ENCODE measurements around the gene TIAM1.

The TIAM1 gene

DNA sequence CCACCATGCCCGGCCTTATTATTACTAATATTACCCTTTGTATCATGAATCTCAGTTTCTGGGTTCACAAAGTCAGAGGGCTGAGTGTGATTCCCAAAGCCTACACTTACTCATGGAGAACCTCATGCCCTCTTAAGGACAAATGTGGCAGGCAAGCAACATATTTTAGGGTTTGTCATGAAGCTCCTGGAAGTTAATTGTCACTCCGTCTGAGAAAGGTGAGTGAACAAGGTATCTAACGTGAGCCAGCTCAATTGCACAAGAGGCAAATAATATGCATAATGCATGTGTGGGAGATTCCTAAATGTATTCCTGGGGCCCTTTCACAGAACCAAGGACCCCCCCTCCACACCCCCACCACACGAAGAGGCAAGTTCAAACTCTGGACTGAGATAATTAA is 10.1 kb upstream of the TIAM1 start:
- DNase-seq (ENCODE audit: low read depth, low spot score), result no peak

DNA sequence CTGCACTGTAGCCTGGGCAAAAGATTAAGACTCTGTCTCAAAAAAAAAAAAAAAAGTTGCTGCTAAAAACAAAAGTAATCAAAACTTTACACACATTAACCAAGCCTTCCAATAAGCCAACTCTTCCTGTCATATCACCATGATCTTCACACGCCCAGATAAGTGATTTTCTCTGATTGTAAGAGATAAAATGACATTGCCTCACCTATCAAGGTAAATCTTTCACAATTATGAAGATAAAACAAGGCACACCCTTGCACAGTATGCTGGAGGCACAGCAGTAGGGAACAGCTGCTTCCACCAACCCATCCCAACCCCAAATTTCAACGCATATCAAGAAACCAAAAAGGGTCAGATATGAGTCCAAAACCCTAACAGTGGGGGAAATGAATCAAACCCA is 8.8 kb upstream of the TIAM1 start:
- DNase-seq (ENCODE audit: low read depth, low spot score), result no peak

DNA sequence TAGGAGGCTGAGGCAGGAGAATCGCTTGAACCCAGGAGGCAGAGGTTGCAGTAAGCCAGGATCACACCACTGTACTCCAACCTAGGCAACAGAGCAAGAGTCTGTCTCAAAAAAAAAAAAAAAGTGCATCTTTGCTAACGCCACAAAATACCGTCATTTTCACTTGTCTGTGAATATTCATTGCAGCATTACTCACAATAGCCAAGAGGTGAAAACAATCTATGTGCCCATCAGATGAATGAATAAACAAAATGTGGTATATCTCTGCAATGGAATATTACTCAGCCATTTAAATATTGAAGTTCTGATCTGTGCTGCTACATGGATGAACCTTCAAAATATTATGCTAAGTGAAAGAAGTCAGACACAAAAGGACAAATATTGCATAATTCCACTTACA is 7.9 kb upstream of the TIAM1 start:
- no peak for DNase-seq (ENCODE audit: low read depth, low spot score)

DNA sequence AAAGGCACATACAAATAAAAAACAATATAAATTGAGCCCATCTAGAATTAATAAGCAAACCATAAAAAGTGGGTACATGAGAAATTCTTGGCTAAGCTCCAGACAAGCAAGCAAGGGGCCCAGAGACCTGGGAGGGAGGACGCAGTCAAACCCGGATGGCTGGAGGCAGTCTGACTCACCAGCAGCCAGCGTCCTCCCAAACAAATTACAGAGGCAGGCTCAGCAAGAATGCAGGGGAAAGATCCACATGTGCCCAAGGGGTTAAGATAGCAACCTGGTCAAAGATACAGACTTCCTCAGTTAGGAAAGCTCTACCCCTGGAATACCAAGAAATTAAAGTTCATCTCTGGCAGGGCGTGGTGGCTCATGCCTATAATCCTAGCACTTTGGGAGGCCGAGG is 7.4 kb upstream of the TIAM1 start:
- DNase-seq (ENCODE audit: low read depth, low spot score), result peak; percentile 92

DNA sequence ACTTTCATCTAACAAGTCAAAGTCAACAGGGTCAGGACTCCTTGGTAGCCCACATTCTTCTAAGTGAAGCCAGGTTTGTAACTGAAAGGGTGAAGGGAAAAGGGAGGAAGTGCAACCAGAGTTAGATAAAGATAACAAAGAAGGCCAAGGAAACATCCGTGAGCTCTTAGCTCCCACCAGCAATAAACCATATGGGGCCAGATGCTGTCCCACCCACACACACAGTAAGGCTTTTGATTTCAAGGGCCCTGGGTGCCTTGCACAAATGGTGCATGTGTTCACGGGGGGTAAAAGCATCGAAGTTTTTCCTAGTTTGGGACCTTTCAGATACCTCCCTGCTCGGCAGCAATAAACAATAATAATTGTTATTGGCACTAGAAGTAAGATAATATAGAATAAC is 5.1 kb upstream of the TIAM1 start:
- DNase-seq (ENCODE audit: low read depth, low spot score), result no peak

DNA sequence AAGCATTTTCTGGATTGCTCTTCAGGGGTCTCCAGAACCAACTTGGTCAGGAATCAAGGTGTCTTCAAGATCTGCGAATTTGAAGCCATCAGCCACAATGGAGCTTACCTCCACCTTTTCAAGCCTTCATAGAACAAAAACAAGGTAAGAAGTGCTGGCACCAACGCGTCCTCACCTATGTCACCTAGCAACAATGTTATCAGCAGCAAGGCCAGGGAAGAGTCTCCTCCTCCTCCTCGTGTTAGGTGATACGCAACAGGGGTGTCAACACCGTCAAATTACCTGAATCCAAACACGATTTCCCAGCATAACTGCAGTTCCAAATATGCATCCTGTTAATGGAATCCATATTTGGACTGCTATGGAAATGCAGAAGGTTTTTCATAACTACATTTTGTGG is 4.1 kb upstream of the TIAM1 start:
- DNase-seq (ENCODE audit: low read depth, low spot score), result no peak

DNA sequence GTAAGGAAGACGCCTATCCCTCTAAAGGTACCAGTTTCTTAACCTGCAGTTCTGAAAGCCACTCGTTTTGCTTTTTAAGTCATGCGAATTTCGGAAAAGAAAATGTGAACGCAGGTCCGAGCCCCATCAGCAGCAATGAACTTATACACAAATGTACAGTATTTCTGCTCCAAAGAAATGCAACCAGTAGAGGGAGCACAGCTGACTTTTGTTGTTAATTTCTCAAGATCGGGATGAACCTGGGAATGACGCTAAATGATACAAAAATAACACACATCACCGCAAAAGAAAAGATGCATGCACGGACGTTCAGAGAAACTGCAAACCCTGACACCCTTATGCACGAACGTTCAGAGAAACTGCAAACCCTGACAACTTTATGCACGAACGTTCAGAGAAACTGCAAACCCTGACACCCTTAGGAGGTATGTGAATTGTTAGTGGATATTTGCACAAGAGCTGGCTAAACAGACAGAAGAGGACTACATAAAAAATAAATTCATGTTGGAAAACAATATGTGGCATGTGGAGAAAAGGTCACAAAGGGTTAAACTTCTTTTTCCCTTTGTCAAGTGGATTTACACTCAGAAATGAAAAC is 3.5 kb upstream of the TIAM1 start:
- no peak for DNase-seq (ENCODE audit: low read depth, low spot score)

DNA sequence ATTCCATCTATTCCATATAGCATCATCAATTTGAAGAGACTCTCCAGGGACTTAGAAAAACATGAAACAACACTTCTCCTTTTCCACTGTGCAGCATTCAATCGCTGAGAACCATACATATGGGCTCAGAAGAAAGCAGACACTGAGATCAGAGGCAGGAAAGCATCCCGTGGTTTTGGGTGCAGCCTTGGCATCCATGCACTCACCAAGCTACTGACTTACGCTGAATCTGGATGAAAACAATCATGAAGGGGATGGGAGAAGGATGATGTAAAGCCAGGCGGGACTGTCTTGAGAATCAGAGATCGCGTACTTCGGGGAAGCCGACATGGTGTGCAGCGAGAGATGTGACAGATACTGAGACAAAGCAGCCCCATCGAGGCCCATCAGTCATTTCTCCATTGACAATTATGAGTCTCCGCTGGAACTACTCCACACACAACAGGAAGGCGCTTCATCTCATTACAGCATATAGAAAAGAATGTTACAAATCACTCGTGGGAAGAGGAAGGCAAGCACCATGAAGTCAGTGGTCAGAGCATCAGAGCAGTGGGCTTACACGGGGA is 2.3 kb upstream of the TIAM1 start:
- no peak for DNase-seq (ENCODE audit: low read depth, low spot score)

DNA sequence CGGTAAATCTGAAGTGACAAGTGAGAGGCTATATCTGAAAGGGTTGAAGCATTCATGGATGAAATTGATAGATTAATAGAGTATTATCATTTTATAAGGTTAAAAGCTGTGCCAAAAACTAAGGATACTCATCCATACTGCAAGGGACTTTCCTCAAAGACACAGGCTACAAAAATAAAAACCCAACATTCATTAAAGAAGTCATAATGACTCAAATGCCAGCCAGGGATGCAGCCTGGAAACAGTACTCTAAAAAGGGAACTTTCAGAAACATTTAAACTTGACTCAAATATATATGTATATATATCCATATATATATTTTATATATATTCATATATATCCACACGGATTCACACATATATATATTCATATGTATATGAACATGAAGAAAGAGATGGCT is 1.1 kb upstream of the TIAM1 start:
- no peak for DNase-seq (ENCODE audit: low read depth, low spot score)

DNA sequence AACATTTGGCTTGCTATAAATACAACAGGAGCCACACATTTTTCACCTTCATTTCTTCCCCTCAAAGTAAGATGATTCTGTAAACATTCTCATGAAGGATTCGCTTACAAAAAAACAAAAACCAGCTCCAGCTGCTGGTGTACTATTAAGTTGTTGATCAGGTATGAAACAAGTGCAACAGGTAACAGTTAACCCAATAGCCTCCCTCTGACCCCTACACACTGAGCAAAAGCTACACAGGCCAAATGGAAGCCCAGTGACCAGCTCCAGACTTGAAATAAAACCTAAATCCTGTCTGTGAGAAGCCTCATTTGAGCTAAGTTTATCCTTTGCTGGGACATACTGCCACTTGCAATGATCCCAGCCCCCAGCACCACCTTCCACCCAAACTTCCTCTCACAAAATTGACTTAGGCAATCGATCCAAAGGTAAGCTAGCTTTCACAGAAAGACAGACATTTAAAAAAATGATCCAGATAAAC is 991 bp downstream of the TIAM1 start:
- DNase-seq (ENCODE audit: low read depth, low spot score), result no peak

DNA sequence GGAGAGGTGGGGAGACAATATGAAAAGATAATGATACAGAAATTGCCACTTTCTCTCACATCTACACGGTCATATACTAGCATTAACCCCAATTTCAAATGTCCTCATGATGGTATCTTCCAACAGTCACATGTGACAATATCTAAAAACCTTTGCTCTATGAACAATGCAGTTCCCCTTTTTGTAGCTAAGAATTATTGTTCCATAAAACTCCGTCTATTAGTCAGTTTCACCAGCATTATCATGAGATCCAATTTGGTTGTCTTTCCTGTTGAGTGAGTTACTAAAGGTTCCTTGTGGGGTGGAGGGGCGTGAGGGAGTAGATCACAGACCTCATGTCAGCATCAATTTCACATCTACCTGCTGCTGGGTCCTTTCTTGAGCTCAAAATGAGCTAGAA is 1.7 kb downstream of the TIAM1 start:
- DNase-seq (ENCODE audit: low read depth, low spot score), result no peak

DNA sequence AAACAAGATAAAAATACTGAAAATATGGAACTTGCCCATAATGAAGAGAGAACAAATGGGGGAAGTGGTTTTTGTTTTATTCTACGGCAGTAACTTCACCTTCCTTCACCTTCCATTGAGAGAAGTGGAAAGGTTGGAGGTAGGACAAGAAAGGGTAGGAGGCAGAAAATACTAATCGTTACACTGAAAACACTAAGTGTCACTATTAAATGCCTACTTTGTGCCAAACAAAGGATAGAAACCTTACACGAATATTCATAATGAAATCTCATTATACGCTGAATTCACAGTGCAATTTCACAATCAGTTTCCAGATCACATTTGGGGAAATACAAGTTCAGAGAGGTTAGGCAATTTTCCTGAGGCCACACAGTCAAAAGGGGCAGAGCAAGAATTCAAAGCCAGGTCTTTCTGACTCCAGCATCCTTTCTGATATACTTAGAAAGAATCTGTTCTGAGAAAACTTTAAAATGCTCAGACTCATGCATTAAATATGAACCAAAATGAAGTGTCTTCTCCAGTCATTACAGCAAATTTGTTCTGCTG is 3.0 kb downstream of the TIAM1 start:
- no peak for DNase-seq (ENCODE audit: low read depth, low spot score)

DNA sequence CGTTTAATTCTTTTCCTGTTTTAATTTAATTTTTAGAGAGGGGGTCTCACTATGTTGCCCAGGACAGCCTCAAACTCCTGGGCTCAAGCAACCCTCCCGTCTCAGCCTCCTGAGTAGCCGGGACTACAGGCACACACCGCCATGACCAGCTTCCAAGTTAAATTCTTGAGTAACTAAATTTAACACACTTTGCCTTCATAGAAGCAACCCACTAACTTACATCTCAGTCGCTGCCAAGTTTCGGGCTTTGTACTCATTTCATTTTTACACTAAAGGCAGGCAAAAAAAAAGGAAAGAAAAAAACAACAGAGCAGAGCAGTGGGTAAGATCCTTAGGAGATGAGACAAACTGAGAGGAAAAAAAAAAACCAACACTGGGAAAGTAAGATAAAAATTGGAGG is 3.5 kb downstream of the TIAM1 start:
- no peak for DNase-seq (ENCODE audit: low read depth, low spot score)

DNA sequence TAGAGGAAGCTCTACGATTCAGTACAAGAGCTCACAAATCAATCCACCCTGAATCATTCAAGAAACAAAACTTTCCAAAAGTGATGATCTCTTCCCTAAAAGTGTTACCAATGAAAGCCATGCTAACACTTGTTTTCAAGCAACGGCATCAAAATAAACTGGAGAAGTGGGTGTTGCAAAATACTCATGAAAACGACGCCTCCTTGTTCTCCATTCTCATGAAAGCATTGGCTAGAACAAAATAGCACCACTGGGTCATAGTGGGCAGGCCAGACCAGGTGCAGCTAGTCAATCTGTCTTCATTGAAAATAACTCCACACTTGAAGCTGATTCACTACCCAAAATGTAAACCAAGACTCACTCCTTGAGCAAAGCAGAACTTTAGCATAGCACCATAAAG is 4.3 kb downstream of the TIAM1 start:
- no peak for DNase-seq (ENCODE audit: low read depth, low spot score)

DNA sequence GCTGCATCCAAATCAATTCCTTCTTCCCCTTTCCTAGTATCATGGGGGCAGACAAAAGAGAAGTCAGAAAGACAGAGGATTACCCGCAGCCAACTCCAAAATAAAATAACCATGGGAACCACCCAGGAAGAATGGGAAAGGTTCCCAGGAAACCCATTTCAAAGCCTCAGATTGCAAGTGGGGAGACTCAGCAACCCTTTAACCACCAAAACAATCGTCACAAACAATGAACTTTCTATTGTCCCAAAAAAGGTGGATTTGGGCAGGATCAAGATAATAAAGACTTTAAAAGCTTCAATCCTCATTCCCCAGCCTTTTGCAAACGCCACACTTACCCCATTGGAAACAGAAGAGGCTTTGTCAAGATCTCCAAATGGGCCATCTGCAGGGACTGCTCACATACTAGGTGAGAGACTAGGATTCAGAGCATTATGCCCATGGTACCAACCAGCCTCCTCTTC is 5.1 kb downstream of the TIAM1 start:
- DNase-seq (ENCODE audit: low read depth, low spot score), result no peak

DNA sequence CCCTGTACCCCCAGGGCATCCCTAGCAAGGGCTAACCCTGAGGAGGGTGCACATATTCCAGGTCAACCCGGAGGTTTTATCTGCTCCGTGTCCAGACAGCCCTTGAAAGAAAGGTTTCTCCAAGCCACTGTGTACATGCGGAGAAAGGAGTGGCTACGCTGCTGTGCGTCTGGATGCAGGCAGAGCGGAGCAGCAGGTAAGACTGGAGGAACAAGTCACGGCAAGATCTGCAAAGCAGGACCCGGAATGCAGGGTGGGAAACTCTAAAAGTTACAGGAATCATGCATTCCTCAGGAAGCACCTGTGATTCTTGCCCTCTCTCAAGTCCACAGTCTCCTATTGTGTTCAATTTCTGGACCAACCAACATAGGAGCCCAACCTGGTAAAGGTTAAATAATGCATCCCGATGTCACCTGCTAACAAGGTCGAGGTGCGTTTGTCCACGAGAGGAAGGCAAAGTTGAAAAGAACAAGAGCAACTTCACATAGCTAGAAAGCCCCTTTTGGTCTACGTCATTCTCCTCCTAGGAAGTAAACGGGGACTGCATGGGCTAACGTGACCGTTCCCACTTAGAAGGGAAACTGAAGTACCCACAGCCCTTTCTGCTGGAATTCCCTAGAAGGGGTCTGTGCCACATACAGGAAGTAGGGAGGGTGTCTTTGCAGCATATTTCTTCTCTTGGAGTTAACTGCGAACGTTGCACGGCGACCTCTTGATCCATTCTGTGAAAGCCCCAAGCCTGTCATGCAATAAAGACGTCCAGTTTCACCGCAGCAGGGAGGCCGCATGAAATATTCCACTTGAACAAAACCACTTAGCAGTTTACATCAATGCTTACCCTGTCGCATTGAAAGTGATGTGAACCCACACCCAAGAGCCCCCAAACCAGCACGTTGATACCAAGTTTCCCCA is 5.8 kb downstream of the TIAM1 start:
- peak; percentile 80 for DNase-seq (ENCODE audit: low read depth, low spot score)

DNA sequence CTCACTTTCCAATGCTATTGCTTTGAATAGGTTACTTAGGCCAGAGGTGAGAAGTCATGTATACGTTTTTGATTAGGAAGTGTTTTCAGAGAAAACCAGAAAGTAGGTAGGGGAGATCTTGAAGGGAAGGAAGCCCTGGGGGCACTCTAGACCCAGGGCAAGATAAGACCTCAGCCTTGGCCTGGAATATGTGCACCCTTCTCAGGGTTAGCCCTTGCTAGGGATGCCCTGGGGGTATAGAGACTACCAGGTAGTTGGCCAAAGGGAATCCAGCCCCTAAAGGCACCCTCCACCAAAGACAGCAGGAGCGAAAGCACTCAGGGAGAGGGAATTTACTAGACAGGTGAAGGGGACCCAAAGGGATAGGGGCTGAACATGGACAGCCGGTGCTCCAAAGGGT is 7.0 kb downstream of the TIAM1 start:
- peak; percentile 25 for DNase-seq (ENCODE audit: low read depth, low spot score)

DNA sequence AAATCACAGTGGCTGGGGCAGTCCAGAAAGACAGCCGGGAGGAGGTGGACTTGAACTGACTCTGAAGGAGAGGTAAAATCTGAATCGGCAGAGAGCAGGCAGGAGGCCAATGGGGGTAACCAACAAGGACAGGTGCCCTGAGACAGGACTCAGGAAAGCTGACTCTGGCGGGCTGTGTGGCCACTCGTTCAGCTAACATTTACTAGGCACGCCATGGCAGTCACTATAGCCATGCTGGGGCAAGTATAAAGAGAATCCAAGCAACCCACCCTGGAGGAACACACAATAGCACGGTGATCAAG is 7.4 kb downstream of the TIAM1 start:
- DNase-seq (ENCODE audit: low read depth, low spot score), result no peak

DNA sequence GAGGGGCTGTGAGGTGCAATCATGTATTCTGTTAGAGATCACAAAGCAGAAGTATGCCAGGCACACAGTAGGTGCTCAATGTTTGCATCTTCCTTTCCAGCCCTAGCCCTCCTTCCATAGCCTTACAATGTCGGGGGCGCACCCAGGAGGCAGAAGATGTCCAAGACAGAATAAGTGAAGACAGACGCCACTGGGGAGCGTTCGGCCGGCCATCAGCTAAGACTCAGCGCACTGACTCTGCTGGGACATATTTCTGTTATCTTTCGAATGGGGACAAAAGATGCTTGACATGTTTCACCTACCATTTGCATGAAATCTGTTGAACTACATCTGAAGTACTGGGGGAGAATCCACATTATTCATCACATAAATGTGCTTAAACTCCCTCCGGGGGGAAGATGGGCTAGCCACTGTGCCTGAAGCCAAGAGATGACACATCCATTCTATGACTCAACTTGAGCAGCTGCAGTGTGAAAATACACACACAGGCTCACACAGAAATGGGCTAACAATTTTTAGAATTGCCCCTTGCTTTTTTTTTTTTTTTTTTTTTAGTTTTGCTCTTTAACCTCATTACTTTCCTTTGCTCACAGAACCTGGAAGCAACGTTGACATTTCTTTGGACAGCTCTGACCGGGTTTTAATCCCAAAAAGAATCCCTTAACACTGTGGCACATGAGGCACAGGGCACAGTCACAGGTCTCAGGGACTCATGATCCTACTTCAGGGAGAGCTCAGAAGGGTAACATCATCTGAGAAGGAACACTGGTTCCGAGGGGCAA is 7.9 kb downstream of the TIAM1 start:
- DNase-seq (ENCODE audit: low read depth, low spot score), result no peak

DNA sequence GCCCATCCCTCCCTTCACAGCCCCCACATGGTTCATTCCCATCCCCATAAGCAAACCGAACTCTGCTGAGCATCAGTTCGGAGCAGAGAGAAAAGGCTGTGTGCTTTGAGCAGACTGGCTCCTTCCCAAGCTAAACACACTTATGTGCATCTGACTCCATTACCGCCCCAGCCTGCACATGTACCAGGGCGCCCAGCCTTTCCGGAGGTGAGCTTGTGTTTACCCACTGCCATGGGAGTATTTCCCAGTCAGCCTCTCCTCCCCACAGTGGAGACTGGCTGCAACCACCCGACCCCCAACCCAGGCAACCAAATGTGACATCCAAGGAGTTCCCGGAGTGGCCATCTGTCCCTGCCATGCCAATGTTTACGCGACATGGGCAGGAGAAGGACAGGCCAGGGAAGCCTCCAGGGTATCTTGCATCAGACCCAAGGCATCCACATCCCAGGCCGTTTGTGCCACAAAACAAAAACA is 9.4 kb downstream of the TIAM1 start:
- no peak for DNase-seq (ENCODE audit: low read depth, low spot score)

DNA sequence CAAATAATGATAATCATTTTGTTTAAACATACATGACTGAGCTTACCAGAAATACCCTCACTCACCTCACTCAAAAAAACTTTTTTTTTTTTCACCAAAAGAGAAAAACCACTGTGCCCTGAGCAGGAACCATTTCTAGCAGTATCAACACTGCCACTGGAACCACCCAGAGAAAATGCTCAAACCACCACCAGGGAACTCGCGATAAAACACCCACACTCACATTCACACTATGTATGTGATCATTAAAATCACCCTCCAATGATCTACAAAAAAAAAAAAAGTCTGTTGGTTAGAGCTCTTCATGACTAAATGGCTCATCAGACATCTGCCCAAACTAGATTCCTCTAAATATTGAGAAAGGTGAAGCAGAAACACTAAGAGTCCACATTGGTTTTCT is 11.5 kb downstream of the TIAM1 start:
- DNase-seq (ENCODE audit: low read depth, low spot score), result no peak

DNA sequence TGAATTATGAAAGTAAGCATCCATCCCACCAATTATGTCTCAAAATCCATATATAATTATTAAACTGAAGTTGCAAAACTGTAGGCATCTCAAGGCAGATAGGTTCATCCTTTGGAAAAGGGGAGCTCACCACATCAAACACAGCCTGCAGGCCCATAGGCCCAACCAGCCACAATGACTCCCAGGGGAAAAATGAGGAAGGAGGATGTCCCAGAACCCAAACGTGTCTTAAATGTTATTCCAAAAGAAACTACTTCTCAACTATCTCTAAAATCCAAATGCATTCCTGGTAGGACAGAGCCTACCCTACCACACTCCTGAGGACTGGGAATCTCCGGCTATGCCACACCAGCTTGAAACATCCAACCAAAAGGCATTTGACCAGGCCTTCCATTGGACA is 12.8 kb downstream of the TIAM1 start:
- no peak for DNase-seq (ENCODE audit: low read depth, low spot score)

All from ELF-1 (cell line).